Nephron progenitor cell (in vitro differentiated cells): ENCODE measurements around the gene TNPO3.
A peak's percentile ranks its signal among the peaks of the same experiment; 100 is the strongest.

Source experiments
- DNase-seq: peaks from one replicate; pipeline ENCODE4 v3.0.0; 2021
- H3K27ac Mint-ChIP-seq: 2 replicates; pipeline ENCODE4 v1.8.0; 2021; ENCODE audit warnings: mild to moderate bottlenecking, moderate library complexity, mixed read lengths
- H3K27me3 Mint-ChIP-seq: 2 replicates; pipeline ENCODE4 v1.8.0; 2021; ENCODE audit warnings: mild to moderate bottlenecking, low read depth, mixed read lengths; ENCODE audit not compliant: poor library complexity
- H3K36me3 Mint-ChIP-seq: 2 replicates; pipeline ENCODE4 v1.8.0; 2021; ENCODE audit warnings: low read depth, mixed read lengths
- H3K4me1 Mint-ChIP-seq: 2 replicates; pipeline ENCODE4 v1.8.0; 2021; ENCODE audit warnings: mixed read lengths
- H3K4me3 Mint-ChIP-seq: 2 replicates; pipeline ENCODE4 v1.8.0; 2021; ENCODE audit warnings: mild to moderate bottlenecking, moderate library complexity, mixed read lengths
- H3K9me3 Mint-ChIP-seq: 2 replicates; pipeline ENCODE4 v1.8.0; 2021; ENCODE audit warnings: mild to moderate bottlenecking, moderate library complexity, mixed read lengths
- CTCF ChIP-seq: fragments of 200-600 bp; sonication (generic); IDR thresholded peaks from 2 replicates; pipeline ENCODE4 v1.5.0; 2021; ENCODE audit warnings: antibody characterized with exemption

TNPO3 gene

GRCh38 chr7:128974241-128974934 lies 80.5 kb downstream of the TNPO3 start:
- no peak for TF ChIP-seq CTCF
- DNase-seq: no peak
- no peak overlapping the region for H3K27ac Mint-ChIP-seq
- H3K27me3 Mint-ChIP-seq: no peaks in the 10 kb centered on the region
- H3K4me1 Mint-ChIP-seq: no peaks in the 10 kb centered on the region
- no peak overlapping the region for H3K4me3 Mint-ChIP-seq
- H3K9me3 Mint-ChIP-seq: no peaks in the 10 kb centered on the region
- H3K36me3 Mint-ChIP-seq: peaks cover 75% of the 10 kb centered on the region

GRCh38 chr7:128968624-128969023 lies 86.3 kb downstream of the TNPO3 start:
- Mint-ChIP-seq H3K4me1 (no peaks in the 10 kb centered on the region), H3K36me3 (peaks cover 75% of the 10 kb centered on the region), H3K9me3 (peaks cover 6% of the 10 kb centered on the region), H3K27me3 (no peaks in the 10 kb centered on the region), H3K27ac (no peak overlapping the region), H3K4me3 (no peak overlapping the region)
- no peak for DNase-seq
- TF ChIP-seq CTCF: no peak

GRCh38 chr7:128963327-128963757 lies 91.6 kb downstream of the TNPO3 start:
- Mint-ChIP-seq H3K36me3 (peaks cover 85% of the 10 kb centered on the region), H3K4me1 (no peaks in the 10 kb centered on the region), H3K4me3 (no peak overlapping the region), H3K27me3 (no peaks in the 10 kb centered on the region), H3K9me3 (peaks cover 6% of the 10 kb centered on the region), H3K27ac (no peak overlapping the region)
- DNase-seq: no peak
- no peak for TF ChIP-seq CTCF

GRCh38 chr7:128962899-128963298 lies 92.0 kb downstream of the TNPO3 start:
- no peaks in the 10 kb centered on the region for H3K27me3 Mint-ChIP-seq
- no peak for TF ChIP-seq CTCF
- no peak overlapping the region for H3K4me3 Mint-ChIP-seq
- peaks cover 88% of the 10 kb centered on the region for H3K36me3 Mint-ChIP-seq
- peaks cover 6% of the 10 kb centered on the region for H3K9me3 Mint-ChIP-seq
- H3K27ac Mint-ChIP-seq: peak overlapping the region; percentile 4
- DNase-seq: no peak
- no peaks in the 10 kb centered on the region for H3K4me1 Mint-ChIP-seq

- H3K36me3 Mint-ChIP-seq: peaks cover 90% of the 10 kb centered on the region
- H3K4me1 Mint-ChIP-seq: no peaks in the 10 kb centered on the region
- H3K27ac Mint-ChIP-seq: no peak overlapping the region
- H3K9me3 Mint-ChIP-seq: peaks cover 6% of the 10 kb centered on the region
- no peak overlapping the region for H3K4me3 Mint-ChIP-seq
- no peaks in the 10 kb centered on the region for H3K27me3 Mint-ChIP-seq
- no peak for DNase-seq
- TF ChIP-seq CTCF: no peak
Measured at GRCh38 chr7:128961030-128961659, 93.8 kb downstream of the TNPO3 start.

GRCh38 chr7:128959296-128959695 lies 95.6 kb downstream of the TNPO3 start:
- Mint-ChIP-seq H3K27me3 (no peaks in the 10 kb centered on the region), H3K4me1 (peaks cover 10% of the 10 kb centered on the region), H3K4me3 (no peak overlapping the region), H3K36me3 (peaks cover 84% of the 10 kb centered on the region), H3K9me3 (no peaks in the 10 kb centered on the region), H3K27ac (no peak overlapping the region)
- no peak for DNase-seq
- no peak for TF ChIP-seq CTCF
